HG03135 (cell line): ENCODE measurements around the gene QSOX2.

Experiments used
- ATAC-seq: cut with Tn5 transposase; IDR thresholded peaks from one replicate; pipeline ENCODE4 v1.9.1; 2021; ENCODE audit warnings: mild to moderate bottlenecking, moderate library complexity; ENCODE audit not compliant: unreplicated experiment

QSOX2 gene

DNA sequence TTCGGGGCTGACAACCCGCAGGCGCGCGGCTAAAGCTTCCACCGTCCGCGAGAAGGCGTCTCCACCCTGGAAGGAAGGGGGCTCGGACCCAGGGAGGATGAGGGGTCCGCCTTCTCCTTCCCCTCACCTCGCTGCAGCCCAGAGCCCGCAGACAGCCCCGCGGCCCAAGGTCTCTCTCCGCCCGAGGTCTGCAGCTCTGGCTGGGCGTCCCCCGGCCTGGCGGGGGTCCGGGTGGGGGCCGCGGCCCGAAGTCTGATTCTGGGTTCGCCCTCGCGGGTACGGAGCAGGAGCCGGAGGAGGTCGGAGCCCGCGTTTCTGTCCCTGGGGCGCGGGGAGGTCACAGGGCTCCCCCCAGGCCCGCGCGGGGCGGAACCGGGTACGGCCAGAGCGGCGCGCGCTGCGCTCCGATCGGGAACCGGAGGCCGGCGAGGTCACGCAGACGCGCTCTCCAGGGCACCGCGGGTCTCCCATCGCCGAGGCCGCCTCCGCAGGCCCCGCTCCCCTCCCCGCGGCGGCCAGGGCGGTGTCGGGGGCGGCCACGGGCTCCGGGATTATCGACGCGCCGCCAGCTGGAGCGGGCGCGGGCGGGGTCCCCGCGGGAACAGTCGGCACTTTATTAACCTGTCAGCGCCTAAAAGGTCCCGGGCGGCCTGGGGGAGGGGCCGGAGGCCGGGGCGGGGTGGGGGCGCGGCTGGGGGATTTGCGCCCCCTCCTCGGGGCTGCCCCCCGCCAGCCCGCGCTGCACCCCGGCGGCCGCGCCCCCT is 52.3 kb downstream of the QSOX2 start:
- no peak for ATAC-seq

DNA sequence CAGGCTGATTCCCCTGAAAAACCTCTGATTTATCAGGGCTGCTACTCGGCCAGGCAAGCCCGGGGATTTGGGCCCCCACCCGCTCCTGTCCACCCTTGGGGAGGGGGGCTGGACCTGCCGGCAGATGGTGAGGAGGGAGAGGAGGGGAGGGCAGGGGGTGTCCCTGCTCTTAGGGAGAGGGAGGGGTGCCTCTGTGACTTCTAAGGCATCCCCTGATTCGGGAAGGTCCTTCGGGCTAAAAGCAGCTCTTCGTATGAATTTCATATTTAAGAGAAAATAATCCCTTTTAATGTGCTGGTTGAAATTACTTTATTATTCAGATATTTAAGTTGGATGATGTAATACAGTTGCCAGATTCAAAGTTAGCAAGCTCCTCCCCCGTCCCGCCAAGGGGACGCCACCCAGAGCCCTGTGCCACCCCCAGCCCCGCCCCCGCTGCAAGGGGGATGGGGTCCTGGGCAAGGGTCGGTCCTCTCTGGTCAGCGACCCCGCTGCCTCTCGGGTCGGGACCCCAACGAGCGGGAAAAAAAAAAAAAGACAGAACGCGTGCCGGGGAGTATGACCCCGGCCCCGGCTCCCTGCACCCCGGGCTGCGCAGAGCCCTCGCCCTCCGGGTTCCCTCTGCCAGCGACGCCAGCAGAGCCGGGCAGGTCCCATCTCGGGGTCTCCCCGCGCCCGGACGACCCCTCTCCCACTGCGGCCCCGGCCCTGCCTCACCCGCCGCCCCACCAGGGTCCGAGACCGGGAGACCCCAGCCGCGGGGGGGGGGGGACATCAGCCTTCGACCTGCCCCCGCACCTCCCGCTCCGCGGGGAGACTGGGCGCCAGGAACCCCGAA is 53.1 kb downstream of the QSOX2 start:
- no peak for ATAC-seq

DNA sequence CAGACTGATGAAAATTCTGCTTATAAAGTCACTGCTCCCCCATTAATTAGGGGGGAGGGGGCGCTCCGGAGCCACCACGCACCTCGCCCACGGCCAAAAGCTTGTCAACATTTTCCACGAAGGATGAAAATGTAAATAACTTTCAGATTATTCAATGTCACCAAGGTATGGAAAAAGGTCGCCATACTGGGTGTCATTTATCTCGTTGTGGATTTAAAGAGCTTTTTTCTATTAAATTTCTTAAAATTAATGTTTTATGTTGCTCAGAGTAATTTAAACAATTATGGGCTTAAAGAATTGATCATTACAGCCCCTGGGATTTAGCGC is 53.7 kb downstream of the QSOX2 start:
- no peak for ATAC-seq

DNA sequence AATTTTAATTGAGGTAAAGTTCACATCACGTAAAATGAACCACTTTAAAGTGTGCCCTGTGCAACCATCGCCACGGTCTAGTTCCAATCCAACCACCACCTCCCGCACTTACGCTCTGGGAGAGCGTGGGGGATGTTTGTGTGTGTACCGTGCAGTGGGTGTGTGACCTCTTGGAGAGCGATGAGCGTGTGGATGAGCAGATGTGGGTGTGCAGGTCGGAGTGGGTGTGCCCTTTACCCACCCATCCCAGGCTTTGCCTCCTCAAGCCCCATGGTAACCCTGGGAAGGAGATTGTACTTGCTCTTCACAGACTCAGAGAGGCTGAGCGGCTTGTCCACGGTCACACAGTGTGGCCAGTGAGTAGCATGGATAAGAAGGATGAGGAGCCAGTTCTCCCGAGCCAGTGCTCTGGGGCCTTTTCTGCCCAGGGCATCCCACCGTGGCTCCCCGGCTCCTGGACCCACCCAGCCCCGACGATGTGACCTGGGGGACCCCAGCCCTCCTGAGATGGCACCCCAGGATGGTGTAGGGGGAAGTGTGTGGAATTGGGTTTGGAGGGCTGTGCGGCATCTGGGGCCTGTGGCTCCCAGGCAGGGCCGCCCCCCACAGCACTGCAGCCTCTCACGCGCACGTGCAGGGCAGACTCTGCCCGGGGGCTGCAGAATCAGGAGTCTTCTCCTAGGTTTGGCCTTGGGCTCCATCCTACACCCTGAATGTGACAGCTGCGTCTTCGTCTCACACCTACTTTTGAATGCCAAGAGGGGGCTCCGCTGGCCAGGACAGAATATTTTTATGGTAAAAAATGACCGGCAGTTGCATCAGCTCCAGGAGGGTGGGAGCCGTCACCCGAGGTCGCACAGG is 54.3 kb downstream of the QSOX2 start:
- no peak for ATAC-seq

DNA sequence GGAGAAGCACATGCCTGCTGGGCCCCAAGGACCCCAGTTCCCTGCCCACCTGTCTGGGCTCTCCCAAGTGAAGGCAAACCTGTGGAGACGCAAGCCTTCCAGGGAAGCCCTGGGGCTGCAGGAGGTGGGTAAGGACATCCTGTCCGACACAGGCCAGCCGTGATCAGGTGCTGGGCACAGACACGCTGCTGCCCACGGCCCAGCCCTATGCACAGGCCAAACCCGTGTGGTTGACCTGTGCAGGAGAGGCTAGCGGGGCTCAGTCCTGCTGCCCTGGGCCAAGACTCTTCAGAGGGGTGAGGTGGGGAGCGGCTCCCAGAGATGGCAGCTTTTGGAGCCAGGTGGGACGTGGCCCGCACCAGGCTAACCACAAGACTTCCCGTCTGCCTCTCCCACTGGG is 55.0 kb downstream of the QSOX2 start:
- ATAC-seq: no peak

DNA sequence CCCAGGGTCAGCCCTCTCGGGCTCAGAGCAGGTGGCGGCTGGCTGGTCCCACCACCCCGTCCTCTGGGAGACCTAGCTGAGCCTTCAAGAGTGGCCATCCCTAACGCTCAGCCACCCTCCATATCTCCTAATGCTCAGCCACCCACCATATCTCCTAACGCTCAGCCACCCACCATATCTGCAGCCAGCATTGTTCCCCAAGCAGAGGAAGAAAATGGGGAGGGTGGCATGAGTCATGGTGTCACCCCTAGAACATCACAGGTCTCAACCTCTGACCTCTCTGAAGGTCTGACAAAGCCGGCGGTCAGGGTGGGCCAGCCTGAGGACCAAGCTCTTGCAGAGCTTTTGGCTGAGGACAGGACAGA is 55.4 kb downstream of the QSOX2 start:
- no peak for ATAC-seq

DNA sequence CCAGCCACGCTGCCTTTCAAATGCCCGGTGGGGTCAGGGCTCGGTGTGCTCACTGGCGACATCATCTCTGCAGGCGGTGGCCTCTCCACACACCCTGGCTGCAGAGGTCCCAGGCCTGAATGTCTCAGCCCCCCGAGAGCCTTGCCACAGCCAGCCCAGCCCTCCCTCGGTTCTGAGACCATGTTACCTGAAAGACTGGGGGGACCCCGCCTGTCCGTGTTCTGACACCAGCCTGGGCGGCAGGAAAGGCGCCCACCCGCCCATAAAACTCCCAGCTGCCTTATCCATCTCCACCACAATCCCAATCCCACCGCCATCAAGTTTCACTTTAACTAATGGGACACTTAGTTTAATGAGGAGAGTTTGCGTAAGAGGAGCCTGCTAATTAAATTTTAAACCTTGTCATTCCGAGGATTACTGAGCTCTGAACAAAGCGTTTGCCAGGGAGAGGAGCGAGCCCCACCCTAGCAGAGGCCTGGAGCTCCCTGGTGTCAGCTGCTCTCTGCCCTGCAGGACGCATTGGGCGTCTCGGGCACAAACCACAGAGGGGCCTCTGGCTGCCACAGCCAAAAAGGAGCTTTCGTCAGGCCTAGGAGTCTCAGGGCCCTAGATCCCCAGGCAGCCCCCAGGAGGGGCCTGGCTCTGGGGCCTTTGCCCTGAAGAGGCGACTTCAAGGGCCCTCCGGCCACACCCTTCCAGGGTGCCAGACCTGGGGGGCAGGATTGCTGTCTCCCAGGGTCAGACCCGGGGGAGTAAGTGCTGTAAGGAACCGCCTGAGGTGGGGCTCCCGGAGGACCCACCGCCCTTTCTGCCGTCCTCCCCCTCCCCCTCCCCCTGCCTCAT is 56.0 kb downstream of the QSOX2 start:
- no peak for ATAC-seq

DNA sequence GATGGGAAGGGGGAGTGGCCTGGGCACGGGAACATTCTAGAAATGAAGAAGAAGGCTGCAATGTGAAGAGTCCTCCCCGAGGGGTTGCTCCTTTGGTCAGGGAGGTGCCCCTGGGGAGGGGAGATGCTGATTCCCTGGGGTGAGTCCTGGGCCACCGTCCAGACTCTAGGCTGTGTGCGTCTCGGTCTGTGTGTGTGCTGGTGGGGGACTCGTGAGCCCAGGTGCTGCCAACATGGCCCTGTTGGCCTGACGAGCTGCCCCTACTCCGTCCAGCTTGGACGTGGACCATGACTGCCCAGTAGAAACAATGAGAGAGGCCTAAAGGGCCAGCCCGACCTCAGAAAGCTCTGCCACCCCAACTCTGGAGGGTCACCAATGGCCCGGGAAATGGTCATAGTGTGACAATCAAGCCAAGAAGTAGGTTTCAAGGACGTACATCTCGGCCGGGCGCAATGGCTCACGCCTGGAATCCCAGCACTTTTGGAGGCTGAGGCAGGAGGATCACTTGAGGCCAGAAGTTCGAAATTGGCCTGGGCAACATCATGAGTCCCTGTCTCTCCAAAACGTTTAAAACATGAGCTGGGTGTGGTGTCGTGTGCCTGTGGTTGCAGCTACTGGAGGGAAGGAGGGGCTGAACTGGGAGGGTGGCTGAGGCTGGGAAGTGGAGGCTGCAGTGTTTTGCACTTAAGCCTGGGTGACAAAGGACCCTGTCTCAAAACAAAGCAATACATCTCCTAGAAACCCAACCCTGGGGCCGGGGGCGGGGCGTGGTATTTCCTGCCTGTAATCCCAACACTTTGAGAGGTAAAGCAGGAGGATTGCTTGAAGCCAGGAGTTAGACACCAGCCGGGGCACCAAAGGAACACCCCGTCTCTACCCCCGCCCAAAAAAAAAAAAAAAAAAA is 57.7 kb downstream of the QSOX2 start:
- no peak for ATAC-seq

DNA sequence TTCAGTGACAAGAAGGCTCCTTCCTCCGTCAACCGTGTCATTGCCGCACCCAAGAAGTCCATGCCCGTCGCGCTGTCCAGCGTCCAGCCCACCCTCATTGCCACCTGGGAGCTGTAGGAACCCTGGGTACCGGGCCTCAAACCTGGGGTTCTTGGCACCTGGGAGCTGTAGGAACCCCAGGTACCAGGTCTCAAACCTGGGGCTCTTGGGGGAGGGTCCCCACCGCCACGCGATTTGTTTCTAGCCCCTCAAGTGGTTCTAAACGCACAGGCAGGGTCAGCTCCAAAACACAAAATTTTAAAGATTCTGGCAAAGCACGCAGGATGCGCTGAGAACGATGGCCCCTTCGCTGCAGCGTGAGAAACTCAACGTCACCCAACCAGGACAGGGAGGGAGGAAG is 58.4 kb downstream of the QSOX2 start:
- no peak for ATAC-seq

DNA sequence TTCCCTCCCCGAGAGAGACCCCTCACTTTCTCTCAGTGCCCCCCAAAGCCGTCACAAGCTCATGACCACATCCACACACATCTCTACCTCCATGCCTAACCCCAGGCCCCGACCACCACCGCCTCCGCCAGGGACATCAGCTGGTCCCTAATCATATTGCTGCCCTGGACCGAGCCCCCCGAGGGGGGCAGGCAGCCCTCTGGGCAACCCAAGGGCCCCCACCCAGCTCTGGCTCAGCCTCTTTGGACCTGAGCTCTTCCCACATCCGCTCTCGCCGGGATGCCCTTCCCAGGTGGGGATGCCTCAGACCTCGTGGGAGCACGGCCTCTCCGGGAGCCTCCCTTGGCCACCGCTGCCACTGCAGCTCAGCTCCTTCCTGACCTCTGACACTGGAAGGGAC is 59.2 kb downstream of the QSOX2 start:
- ATAC-seq: no peak

DNA sequence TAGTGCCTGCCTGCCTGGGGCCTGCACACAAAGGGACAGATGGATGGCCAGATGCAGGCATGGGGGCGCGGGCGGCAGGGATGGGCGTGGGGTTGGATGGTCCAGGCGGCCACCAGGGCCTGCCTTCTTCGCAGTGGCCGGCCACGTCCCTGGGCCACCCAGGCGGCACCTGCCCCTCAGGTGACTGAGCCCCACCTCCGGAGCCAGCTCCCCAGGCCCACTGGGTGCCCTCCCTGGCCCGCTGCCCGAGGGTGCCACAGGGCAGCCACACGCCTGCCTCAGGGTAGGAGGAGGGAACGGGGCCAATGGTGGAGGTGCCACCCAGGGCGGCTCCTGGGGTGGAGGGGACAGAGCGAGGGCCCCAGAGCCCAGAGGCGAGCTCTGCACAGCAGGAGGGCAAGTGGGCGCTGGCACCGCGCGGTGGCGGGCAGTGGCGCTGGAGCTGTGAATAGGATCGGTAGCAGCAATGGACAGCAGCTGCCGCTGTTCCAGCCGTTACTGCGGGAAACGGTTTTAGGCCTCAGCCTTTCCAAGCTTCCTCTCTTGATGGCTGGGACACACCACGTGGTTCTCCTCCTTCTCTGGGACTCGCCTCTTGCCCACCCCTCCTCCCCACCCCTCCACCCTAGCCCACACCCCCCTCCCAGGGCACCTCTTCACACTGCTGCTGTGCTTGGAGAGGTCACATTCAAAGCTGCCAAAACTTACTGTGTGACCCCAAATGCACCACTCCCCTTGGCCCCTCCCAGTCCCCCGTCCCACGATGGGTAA is 59.8 kb downstream of the QSOX2 start:
- no peak for ATAC-seq

DNA sequence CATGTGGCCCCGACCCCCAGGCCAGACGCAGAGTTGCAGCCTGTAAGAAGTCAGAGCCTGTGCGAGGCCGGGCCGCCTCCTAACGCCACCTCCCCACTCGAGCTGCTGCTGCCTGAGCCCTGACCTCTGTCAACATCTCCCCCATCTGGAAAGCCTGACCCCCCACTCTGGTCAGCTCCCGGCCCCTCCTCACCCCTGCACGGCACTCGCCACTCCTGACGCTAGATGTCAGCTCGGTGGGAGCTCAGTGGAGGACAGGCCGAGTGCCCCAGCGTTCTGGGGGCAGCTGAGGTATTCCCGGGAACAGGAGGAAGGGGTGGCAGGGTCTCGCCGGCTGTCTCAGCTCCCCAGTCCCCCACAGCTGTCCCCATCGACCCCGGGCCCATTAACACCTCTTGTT is 60.5 kb downstream of the QSOX2 start:
- no peak for ATAC-seq

DNA sequence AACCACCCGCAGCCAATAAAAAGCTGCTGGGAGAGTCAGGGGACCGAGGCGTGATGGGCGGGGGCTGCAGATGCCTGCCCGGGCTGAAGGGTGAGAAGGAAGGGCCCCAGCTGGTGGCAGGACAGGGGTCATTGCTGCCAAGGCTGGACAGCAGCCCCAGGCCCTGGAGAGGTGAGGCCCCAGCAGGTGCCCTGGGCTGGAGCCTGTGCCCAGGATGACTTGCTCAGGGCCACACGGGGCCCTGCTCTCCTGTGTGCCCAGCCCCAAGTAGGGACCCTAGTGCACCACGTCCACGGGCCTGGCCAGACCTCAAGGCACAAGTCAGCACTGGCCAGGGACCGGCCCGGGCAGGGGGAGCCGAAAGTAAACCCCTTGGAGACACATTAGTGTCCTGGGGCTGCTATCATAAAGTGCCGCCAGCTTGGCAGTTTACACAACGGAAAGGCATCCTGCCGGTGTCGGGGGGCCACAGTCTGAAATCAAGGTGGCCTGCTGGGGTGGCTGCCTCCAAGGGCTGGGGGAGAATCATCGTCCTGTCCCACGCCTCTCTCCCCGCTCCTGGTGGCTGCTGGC is 62.7 kb downstream of the QSOX2 start:
- no peak for ATAC-seq

DNA sequence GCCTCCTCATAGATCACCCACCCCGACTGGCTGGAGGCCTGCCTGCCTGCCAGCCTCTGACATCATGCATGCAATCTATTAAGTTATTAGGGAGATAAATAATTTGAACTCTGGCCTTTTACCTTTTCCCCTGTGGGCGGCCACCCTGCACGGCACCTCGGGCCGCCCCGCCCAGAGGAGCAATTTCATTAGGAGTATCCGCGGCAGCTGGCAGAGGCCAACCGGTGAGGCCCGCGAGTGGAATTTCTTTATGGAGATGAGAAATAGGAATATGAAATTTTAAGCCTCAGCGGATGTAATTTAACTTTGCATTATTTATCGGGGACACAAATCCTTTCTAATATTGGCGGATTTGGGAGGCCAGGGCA is 63.2 kb downstream of the QSOX2 start:
- no peak for ATAC-seq

DNA sequence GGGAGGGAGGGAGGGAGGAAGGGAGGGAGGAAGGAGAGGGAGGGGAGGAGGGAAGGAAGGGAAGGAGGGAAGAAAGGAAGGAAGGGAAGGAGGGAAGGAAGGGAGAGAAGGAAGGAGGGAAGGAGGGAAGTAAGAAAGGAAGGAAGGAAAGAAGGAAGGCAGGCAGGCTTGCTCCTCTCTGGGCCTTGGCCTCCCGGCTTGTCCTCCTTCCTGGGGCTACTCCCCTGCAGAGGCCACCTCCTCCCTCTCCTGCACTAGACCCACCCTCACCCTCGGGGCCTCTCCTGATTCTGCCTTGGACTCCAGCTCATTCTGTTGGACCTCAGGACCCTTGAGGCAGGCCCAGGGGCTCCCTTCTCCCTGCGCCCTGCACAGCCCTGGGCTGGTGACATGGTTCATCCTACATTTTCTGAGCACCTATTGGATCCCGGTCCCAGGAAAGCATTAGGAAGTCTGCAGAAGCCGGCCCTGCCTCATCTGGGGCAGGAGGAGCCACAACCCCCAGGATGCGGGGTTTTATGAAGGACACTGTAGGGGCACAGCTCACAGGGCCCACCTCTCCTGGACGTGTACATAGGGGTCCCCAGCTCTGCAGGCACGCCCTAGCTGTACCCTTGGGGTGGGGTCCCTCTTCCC is 63.7 kb downstream of the QSOX2 start:
- ATAC-seq: no peak

DNA sequence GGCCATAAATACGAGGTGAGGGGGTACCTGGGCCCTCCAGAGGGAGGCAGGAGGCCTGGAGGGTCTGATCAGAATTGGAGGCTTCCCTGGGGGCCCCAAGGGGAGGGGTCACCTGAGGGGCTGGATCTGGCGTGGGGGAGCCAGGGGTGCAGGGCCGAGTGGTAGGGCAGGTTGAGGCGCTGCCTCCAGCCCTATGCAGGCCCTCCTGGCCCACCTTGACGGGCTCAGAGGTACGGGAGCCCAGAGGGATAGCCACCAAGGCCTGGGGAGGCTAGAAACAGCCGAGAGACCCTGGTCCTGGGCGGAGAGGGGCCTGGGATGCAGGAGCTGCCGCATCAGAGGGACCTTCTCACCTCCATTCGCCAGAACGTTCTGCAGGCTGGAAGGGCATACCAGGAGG is 65.0 kb downstream of the QSOX2 start:
- ATAC-seq: no peak

DNA sequence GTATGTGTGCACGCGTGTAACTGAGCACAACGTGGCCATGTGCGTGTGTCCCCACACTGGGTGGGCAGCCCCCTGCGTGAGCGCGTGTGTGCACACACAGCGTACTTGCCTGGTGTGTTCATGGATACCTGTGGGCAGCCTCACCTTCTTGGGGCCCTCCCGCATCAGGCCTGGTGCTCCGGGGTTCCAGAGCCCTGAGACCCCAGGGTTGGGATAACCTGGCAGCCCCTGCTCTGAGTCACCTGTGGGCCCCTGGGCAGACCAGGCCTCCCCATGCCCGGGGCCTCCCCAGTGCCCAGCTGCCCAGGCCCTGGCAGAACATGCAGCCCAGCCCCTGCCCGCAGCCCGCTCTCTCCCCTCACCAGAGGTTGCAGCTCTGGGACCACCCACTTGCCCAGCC is 65.9 kb downstream of the QSOX2 start:
- ATAC-seq: no peak

DNA sequence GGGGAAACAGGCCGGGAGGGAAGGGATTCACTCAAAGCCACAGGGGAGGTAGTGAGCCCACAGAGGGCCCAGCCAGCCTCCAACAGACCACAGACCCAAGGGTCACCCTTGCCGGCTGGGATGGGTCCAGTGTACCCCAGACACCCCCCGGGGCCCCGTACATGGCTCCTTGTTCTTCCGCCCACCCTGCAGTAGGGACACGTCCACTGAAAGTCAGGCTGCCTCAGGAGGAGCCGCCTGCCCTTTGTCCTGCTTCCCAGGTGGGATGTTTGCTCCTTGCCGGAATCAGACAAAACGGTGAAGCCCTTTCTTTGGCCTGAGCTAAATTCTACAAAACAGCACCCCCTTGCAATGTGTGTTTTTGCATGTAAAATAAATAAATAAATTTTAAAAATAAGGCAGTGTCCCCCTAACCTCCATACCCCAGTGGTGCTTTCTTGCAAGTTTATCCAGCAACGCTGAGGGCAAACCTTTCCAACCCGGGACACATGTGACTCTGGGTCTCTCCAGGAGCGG is 66.5 kb downstream of the QSOX2 start:
- ATAC-seq: no peak
